ENCODE data around the gene TAF9.
"Not testable (repeated sequence)": the region's sequence is repeated elsewhere in the genome, so short reads cannot be mapped to it uniquely, and the experiment has no call there.

Gene TAF9

GRCh38 chr5:69370335-69370734 is 1.0 kb upstream of the TAF9 start:
- H3K27me3 ChIP-seq (ENCODE audit: control insufficient read depth, insufficient read depth, low read length); H3K9me3 ChIP-seq (ENCODE audit: control insufficient read depth, insufficient read depth, low read length); H3K4me1 ChIP-seq (ENCODE audit: control insufficient read depth, insufficient read depth, low read length): not testable (repeated sequence)
- Histone ChIP-seq H3K4me3 (ENCODE audit: low read depth, low read length) (peak overlapping the region; percentile 88), H3K36me3 (ENCODE audit: control insufficient read depth, insufficient read depth, low read length) (peaks cover 38% of the 10 kb centered on the region), H3K9ac (ENCODE audit: low read depth, low read length) (peak overlapping the region; percentile 97), H3K27ac (ENCODE audit: low read depth, low read length) (peak overlapping the region; percentile 100)

- H3K27me3 ChIP-seq (ENCODE audit: control insufficient read depth, insufficient read depth, low read length), result no peaks in the 10 kb centered on the region
- H3K36me3 ChIP-seq (ENCODE audit: control insufficient read depth, insufficient read depth, low read length), result peaks cover 35% of the 10 kb centered on the region
- peak overlapping the region; percentile 100 for H3K27ac ChIP-seq (ENCODE audit: low read depth, low read length)
- 0 out of 2 replicates have a peak, but pooled peaks cover 4% of the 10 kb centered on the region for H3K4me1 ChIP-seq (ENCODE audit: control insufficient read depth, insufficient read depth, low read length)
- H3K9ac ChIP-seq (ENCODE audit: low read depth, low read length), result peak overlapping the region; percentile 97
- H3K4me3 ChIP-seq (ENCODE audit: low read depth, low read length), result peak overlapping the region; percentile 88
- H3K9me3 ChIP-seq (ENCODE audit: control insufficient read depth, insufficient read depth, low read length), result no peaks in the 10 kb centered on the region
These were observed 621 bp downstream of the TAF9 start for GRCh38 chr5:69368458-69369339.

- Histone ChIP-seq H3K27ac (ENCODE audit: low read depth, low read length) (no peak overlapping the region), H3K4me1 (ENCODE audit: control insufficient read depth, insufficient read depth, low read length) (0 out of 2 replicates have a peak, but pooled peaks cover 4% of the 10 kb centered on the region), H3K4me3 (ENCODE audit: low read depth, low read length) (peak overlapping the region; percentile 88), H3K27me3 (ENCODE audit: control insufficient read depth, insufficient read depth, low read length) (no peaks in the 10 kb centered on the region), H3K9me3 (ENCODE audit: control insufficient read depth, insufficient read depth, low read length) (no peaks in the 10 kb centered on the region), H3K36me3 (ENCODE audit: control insufficient read depth, insufficient read depth, low read length) (peaks cover 38% of the 10 kb centered on the region), H3K9ac (ENCODE audit: low read depth, low read length) (peak overlapping the region; percentile 97)
These were observed 1.5 kb downstream of the TAF9 start for GRCh38 chr5:69367697-69368279.

GRCh38 chr5:69364850-69365249 is 4.5 kb downstream of the TAF9 start:
- Histone ChIP-seq H3K36me3 (ENCODE audit: control insufficient read depth, insufficient read depth, low read length) (peaks cover 40% of the 10 kb centered on the region), H3K4me1 (ENCODE audit: control insufficient read depth, insufficient read depth, low read length) (0 out of 2 replicates have a peak, but pooled peaks cover 4% of the 10 kb centered on the region), H3K4me3 (ENCODE audit: low read depth, low read length) (no peak overlapping the region), H3K27ac (ENCODE audit: low read depth, low read length) (no peak overlapping the region), H3K9ac (ENCODE audit: low read depth, low read length) (no peak overlapping the region), H3K9me3 (ENCODE audit: control insufficient read depth, insufficient read depth, low read length) (no peaks in the 10 kb centered on the region), H3K27me3 (ENCODE audit: control insufficient read depth, insufficient read depth, low read length) (no peaks in the 10 kb centered on the region)

- Histone ChIP-seq H3K4me1 (ENCODE audit: control insufficient read depth, insufficient read depth, low read length) (0 out of 2 replicates have a peak, but pooled peaks cover 4% of the 10 kb centered on the region), H3K27ac (ENCODE audit: low read depth, low read length) (no peak overlapping the region), H3K9me3 (ENCODE audit: control insufficient read depth, insufficient read depth, low read length) (no peaks in the 10 kb centered on the region), H3K27me3 (ENCODE audit: control insufficient read depth, insufficient read depth, low read length) (no peaks in the 10 kb centered on the region), H3K36me3 (ENCODE audit: control insufficient read depth, insufficient read depth, low read length) (peaks cover 40% of the 10 kb centered on the region), H3K9ac (ENCODE audit: low read depth, low read length) (no peak overlapping the region), H3K4me3 (ENCODE audit: low read depth, low read length) (no peak overlapping the region)
These were observed 4.9 kb downstream of the TAF9 start for GRCh38 chr5:69364414-69364813.

- H3K36me3 ChIP-seq (ENCODE audit: control insufficient read depth, insufficient read depth, low read length), result peaks cover 36% of the 10 kb centered on the region
- H3K9ac ChIP-seq (ENCODE audit: low read depth, low read length), result no peak overlapping the region
These were observed 8.9 kb downstream of the TAF9 start for GRCh38 chr5:69360442-69360841.

GRCh38 chr5:69359699-69360098 is 9.6 kb downstream of the TAF9 start:
- Histone ChIP-seq H3K27ac (ENCODE audit: low read depth, low read length) (no peak overlapping the region), H3K4me3 (ENCODE audit: low read depth, low read length) (no peak overlapping the region), H3K9ac (ENCODE audit: low read depth, low read length) (no peak overlapping the region), H3K9me3 (ENCODE audit: control insufficient read depth, insufficient read depth, low read length) (no peaks in the 10 kb centered on the region), H3K4me1 (ENCODE audit: control insufficient read depth, insufficient read depth, low read length) (no peaks in the 10 kb centered on the region), H3K36me3 (ENCODE audit: control insufficient read depth, insufficient read depth, low read length) (peaks cover 36% of the 10 kb centered on the region), H3K27me3 (ENCODE audit: control insufficient read depth, insufficient read depth, low read length) (no peaks in the 10 kb centered on the region)

More at GRCh38 chr5:69360442-69360841, 8.9 kb downstream of the TAF9 start:
- Histone ChIP-seq H3K9me3 (ENCODE audit: control insufficient read depth, insufficient read depth, low read length) (no peaks in the 10 kb centered on the region), H3K4me1 (ENCODE audit: control insufficient read depth, insufficient read depth, low read length) (no peaks in the 10 kb centered on the region), H3K4me3 (ENCODE audit: low read depth, low read length) (no peak overlapping the region), H3K27me3 (ENCODE audit: control insufficient read depth, insufficient read depth, low read length) (no peaks in the 10 kb centered on the region), H3K27ac (ENCODE audit: low read depth, low read length) (no peak overlapping the region)

GRCh38 chr5:69350664-69351063 is 18.7 kb downstream of the TAF9 start:
- Histone ChIP-seq H3K4me1 (ENCODE audit: control insufficient read depth, insufficient read depth, low read length) (no peaks in the 10 kb centered on the region), H3K36me3 (ENCODE audit: control insufficient read depth, insufficient read depth, low read length) (peaks cover 48% of the 10 kb centered on the region), H3K4me3 (ENCODE audit: low read depth, low read length) (no peak overlapping the region), H3K9me3 (ENCODE audit: control insufficient read depth, insufficient read depth, low read length) (no peaks in the 10 kb centered on the region), H3K27ac (ENCODE audit: low read depth, low read length) (no peak overlapping the region), H3K9ac (ENCODE audit: low read depth, low read length) (no peak overlapping the region), H3K27me3 (ENCODE audit: control insufficient read depth, insufficient read depth, low read length) (no peaks in the 10 kb centered on the region)

GRCh38 chr5:69343083-69343482 is 26.2 kb downstream of the TAF9 start:
- H3K9me3 ChIP-seq (ENCODE audit: control insufficient read depth, insufficient read depth, low read length), result no peaks in the 10 kb centered on the region
- H3K4me3 ChIP-seq (ENCODE audit: low read depth, low read length), result no peak overlapping the region
- H3K27ac ChIP-seq (ENCODE audit: low read depth, low read length), result no peak overlapping the region
- no peaks in the 10 kb centered on the region for H3K36me3 ChIP-seq (ENCODE audit: control insufficient read depth, insufficient read depth, low read length)
- H3K4me1 ChIP-seq (ENCODE audit: control insufficient read depth, insufficient read depth, low read length), result no peaks in the 10 kb centered on the region
- no peak overlapping the region for H3K9ac ChIP-seq (ENCODE audit: low read depth, low read length)
- no peaks in the 10 kb centered on the region for H3K27me3 ChIP-seq (ENCODE audit: control insufficient read depth, insufficient read depth, low read length)

- H3K4me1 ChIP-seq (ENCODE audit: control insufficient read depth, insufficient read depth, low read length), result no peaks in the 10 kb centered on the region
- H3K9ac ChIP-seq (ENCODE audit: low read depth, low read length), result no peak overlapping the region
- H3K27me3 ChIP-seq (ENCODE audit: control insufficient read depth, insufficient read depth, low read length), result no peaks in the 10 kb centered on the region
- no peak overlapping the region for H3K27ac ChIP-seq (ENCODE audit: low read depth, low read length)
- H3K9me3 ChIP-seq (ENCODE audit: control insufficient read depth, insufficient read depth, low read length), result no peaks in the 10 kb centered on the region
- no peaks in the 10 kb centered on the region for H3K36me3 ChIP-seq (ENCODE audit: control insufficient read depth, insufficient read depth, low read length)
- H3K4me3 ChIP-seq (ENCODE audit: low read depth, low read length), result no peak overlapping the region
These were observed 27.7 kb downstream of the TAF9 start for GRCh38 chr5:69341520-69342161.

Data from HUES48 (cell line).